GM12878 (cell line): Measurements from ENCODE around the gene TEX54. TPM values are rescaled to one million over a fixed set of nuclear protein-coding genes. Genes with fewer than 3 reads are reported as not detected.

ENCODE experiments used
- CHD2 ChIP-seq: IDR thresholded peaks from 2 replicates; pipeline ENCODE4 v1.6.1; 2011; ENCODE audit warnings: low read depth, low read length, improper control_type of control experiment, borderline replicate concordance
- E2F8 ChIP-seq: fragments of 450-650 bp; IDR thresholded peaks from 2 replicates; pipeline ENCODE4 v1.6.1; 2018; ENCODE audit warnings: mild to moderate bottlenecking, low read depth, moderate library complexity; ENCODE audit not compliant: partially characterized antibody
- FOS ChIP-seq: IDR thresholded peaks from 3 replicates; pipeline ENCODE4 v1.6.1; 2011; ENCODE audit warnings: borderline replicate concordance; ENCODE audit not compliant: insufficient read length; ENCODE audit errors: extremely low read depth
- GATAD2B ChIP-seq: fragments of 450-650 bp; conservative IDR thresholded peaks from 2 replicates; pipeline ENCODE4 v1.6.1; 2017; ENCODE audit warnings: low read depth, mild to moderate bottlenecking, moderate library complexity
- KAT2A ChIP-seq: conservative IDR thresholded peaks from 2 replicates; pipeline ENCODE4 v1.6.1; 2011; ENCODE audit warnings: low read depth, low read length; ENCODE audit not compliant: control insufficient read depth
- MYC ChIP-seq: IDR thresholded peaks from 2 replicates; pipeline ENCODE4 v1.6.1; 2011; ENCODE audit warnings: mild to moderate bottlenecking, low read length, moderate library complexity, inconsistent platforms; ENCODE audit not compliant: insufficient read depth, insufficient replicate concordance, insufficient read length, severe bottlenecking
- NFYA ChIP-seq: IDR thresholded peaks from 2 replicates; pipeline ENCODE4 v1.6.1; 2011; ENCODE audit warnings: low read depth, mild to moderate bottlenecking, low read length, improper control_type of control experiment, borderline replicate concordance
- NR2F1 ChIP-seq: fragments of 450-650 bp; conservative IDR thresholded peaks from 2 replicates; pipeline ENCODE4 v1.6.1; 2017; ENCODE audit warnings: mild to moderate bottlenecking
- POLR2AphosphoS2 ChIP-seq: IDR thresholded peaks from 2 replicates; pipeline ENCODE4 v1.6.1; 2011; ENCODE audit warnings: low read depth, mild to moderate bottlenecking, low read length, improper control_type of control experiment, moderate library complexity
- POLR2AphosphoS5 ChIP-seq: IDR thresholded peaks from 2 replicates; pipeline ENCODE4 v1.6.1; 2011; ENCODE audit warnings: mild to moderate bottlenecking, low read length, inconsistent platforms
- PRDM15 ChIP-seq: fragments of 450-650 bp; formaldehyde crosslinking; IDR thresholded peaks from 2 replicates; pipeline ENCODE4 v1.4.0; 2020; ENCODE audit warnings: mild to moderate bottlenecking, moderate library complexity
- RAD21 ChIP-seq: IDR thresholded peaks from 2 replicates; pipeline ENCODE4 v1.6.1; 2011; ENCODE audit warnings: mild to moderate bottlenecking, low read depth, low read length, moderate library complexity; ENCODE audit not compliant: insufficient read depth
- RUNX3 ChIP-seq: IDR thresholded peaks from 2 replicates; pipeline ENCODE4 v1.6.1; 2012; ENCODE audit warnings: low read length, inconsistent platforms
- SMAD1 ChIP-seq: fragments of 450-650 bp; IDR thresholded peaks from 2 replicates; pipeline ENCODE4 v1.6.1; 2018; ENCODE audit warnings: mild to moderate bottlenecking, low read depth; ENCODE audit not compliant: partially characterized antibody
- SPI1 ChIP-seq: IDR thresholded peaks from 2 replicates; pipeline ENCODE4 v1.6.1; 2011; ENCODE audit warnings: low read depth, mild to moderate bottlenecking, low read length, moderate library complexity, borderline replicate concordance; ENCODE audit not compliant: insufficient read depth
- YY1 ChIP-seq: IDR thresholded peaks from 2 replicates; pipeline ENCODE4 v1.6.1; 2011; ENCODE audit warnings: low read depth, mild to moderate bottlenecking, low read length
- ZNF687 ChIP-seq: fragments of 450-650 bp; IDR thresholded peaks from 2 replicates; pipeline ENCODE4 v1.6.1; 2017; ENCODE audit warnings: mild to moderate bottlenecking, moderate library complexity
- ZZZ3 ChIP-seq: IDR thresholded peaks from 2 replicates; pipeline ENCODE4 v1.6.1; 2011; ENCODE audit warnings: low read depth; ENCODE audit not compliant: control insufficient read depth, insufficient read length
- polyA plus RNA-seq, 11 experiments: library from polyadenylated mRNA; depleted of rRNA in 4 of 11; unstranded in 6 of 11; stranded (reverse) in 5 of 11; fragments of >200 nt; fragmentation: Nextera tagmentation in 4 of 11; fragmentation: Illumina TruSeq in 1 of 11; extraction: Ambion mirVana in 4 of 11; extraction: Trizol in 1 of 11; gene quantifications; 1 replicate in 1 of 11; 2 replicates in 10 of 11; pipeline versions ENCODE4 v1.2.1 to v1.2.3, GENCODE V29; 2011 to 2016; ENCODE audit warnings: inconsistent platforms in 2 of 11, missing spikeins in 2 of 11, low read depth in 1 of 11
- total RNA-seq, 4 experiments: library from RNA; depleted of rRNA in 3 of 4; stranded (reverse); fragments of >200 nt in 3 of 4; fragmentation: Illumina TruSeq in 1 of 4; extraction: Trizol in 1 of 4; gene quantifications; 2 replicates each; pipeline versions ENCODE4 v1.2.1 to v1.2.3, GENCODE V29; 2013 to 2021

Gene TEX54
- total and polyA plus RNA-seq, 10 of the 15 experiments (the other 5 are each of a cell fraction or from before 2014, with no cell fraction given): 0.38 to 0.68 (median 0.51) TPM; not detected in 7

- no peak for TF ChIP-seq RAD21
- TF ChIP-seq KAT2A: no peak
- TF ChIP-seq NR2F1: no peak
- no peak for TF ChIP-seq NFYA
- no peak for TF ChIP-seq FOS
- TF ChIP-seq E2F8: no peak
- TF ChIP-seq SMAD1: no peak
- TF ChIP-seq YY1: no peak
- TF ChIP-seq POLR2AphosphoS5: peak; percentile 66
- TF ChIP-seq SPI1: no peak
- TF ChIP-seq CHD2: no peak
- TF ChIP-seq ZNF687: no peak
- TF ChIP-seq MYC: no peak
- no peak for TF ChIP-seq ZZZ3
- TF ChIP-seq PRDM15 (CRISPR knock-in tag): no peak
- no peak for TF ChIP-seq GATAD2B
- peak; percentile 13; the same call in 1 of the 2 replicates for TF ChIP-seq POLR2AphosphoS2
- peak; percentile 10; the same call in 1 of the 2 replicates for TF ChIP-seq RUNX3
Measured at GRCh38 chr11:62850911-62851806, 18.5 kb upstream of the TEX54 start (continued).
